Fibroblast of upper back skin (primary cell): Measurements from ENCODE around the gene PRPF19.
"Not testable (repeated sequence)": the region's sequence is repeated elsewhere in the genome, so short reads cannot be mapped to it uniquely, and the experiment has no call there.

ENCODE experiments used
- DNase-seq: peaks from one replicate; pipeline ENCODE4 v3.0.0-alpha.2; 2013

The PRPF19 gene

DNA sequence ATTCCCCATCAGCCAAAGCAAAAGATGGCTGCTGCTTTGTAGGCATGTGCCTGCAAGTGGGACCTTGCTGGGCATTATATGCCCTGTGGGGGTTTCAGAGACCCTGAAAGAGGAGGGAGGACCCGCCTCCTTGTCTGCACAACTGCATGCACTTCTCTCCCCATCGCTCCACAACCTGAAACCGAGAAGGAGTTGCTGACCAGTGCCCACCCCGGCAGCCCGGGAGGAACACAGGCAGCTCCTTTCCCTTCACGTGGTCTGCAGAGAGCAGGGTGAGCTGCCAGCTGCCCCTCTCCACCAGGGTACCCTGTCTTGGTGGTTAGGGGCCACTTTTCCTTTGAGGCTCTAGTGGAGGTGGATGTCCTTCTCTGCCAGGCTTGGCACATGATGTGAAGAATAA, 16.5 kb upstream of the PRPF19 start:
- no peak for DNase-seq

GRCh38 chr11:60921777-60922335, 15.5 kb upstream of the PRPF19 start:
- DNase-seq = no peak

GRCh38 chr11:60921259-60921658, 14.9 kb upstream of the PRPF19 start:
- no peak for DNase-seq

- DNase-seq = no peak
Observed at GRCh38 chr11:60919956-60920355, 13.6 kb upstream of the PRPF19 start.

DNA sequence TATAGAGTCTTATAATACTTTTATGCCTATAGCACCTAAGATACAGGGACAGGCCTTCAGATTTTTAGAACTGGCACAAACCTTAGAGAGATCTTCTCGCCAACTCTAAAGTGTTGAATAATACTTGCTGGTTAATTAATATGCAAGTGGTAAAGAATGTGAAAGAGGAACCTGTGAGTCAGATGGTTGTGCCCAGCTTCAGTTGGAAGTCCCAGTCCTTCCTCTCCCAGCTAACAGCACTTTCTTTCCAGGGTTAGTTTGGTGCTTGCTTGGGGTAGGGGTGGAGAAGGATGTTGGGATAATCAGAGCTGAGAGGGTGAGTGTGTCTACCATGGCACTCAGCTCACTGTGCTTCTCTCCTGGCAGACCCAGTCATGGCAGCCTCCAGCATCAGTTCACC, 12.9 kb upstream of the PRPF19 start:
- no peak for DNase-seq

DNA sequence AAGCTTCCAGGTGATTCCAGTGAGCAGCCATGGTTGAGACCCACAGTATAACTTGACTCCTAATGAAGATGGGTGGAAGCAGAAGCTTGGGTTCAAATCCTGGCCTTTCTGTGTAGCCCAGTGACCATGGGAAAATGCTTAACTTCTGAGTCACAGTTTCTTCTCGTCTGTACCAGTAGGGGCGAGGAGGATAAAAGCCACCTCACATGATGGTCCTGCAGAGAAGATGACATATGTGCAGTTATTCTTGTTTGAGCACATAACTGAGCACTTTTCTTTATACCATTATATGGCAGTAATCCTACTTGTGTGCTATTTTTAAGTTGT, 12.5 kb upstream of the PRPF19 start:
- DNase-seq = no peak

- no peak for DNase-seq
Observed at GRCh38 chr11:60918251-60918938, 12.0 kb upstream of the PRPF19 start.

DNA sequence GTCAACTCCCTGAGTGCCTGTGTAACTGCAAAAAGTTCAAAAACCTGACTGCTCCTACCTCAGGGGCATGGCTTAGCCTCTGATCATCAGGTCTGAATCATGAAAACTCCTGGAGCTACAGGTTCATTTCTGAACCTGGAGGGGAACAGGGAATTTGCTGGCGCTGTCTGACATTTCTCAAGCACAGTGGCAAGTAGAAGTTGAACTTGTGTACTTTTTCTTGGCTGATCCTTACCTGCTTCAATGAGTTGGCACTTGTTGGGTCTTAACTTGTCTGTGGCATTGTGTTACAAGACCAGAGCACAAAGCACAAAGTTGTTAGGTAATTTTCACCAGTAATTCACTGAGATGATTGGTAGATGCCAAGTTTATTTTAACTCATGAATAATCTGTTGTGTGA, 10.9 kb upstream of the PRPF19 start:
- DNase-seq = no peak

DNA sequence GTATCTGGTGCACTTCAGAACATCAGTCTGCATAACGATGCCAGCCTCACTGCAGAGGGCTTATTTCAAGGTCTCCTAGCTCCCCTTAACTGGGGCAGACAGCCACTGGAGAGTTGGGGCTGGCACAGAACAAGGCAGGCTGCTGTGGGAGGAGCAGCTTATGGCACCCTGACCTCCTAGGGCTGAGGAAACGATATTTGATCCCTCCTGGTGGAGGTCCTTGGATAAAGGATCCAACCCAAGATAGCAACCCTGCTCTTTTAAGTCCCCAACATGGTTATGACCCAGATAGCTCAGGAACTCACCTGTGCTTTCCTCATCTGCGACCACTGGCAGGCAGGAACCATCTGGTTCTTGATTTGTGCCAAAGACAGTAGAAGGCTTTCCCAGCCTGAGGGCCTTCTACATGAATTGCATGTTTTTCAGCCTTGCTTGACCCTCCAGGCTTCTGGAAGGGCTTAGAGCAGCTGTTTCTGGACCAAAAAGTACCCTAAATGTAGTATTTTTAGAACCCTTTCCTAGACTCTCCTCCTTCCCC, 10.4 kb upstream of the PRPF19 start:
- no peak for DNase-seq

GRCh38 chr11:60915248-60915914, 9.0 kb upstream of the PRPF19 start:
- peak; percentile 43 for DNase-seq

DNA sequence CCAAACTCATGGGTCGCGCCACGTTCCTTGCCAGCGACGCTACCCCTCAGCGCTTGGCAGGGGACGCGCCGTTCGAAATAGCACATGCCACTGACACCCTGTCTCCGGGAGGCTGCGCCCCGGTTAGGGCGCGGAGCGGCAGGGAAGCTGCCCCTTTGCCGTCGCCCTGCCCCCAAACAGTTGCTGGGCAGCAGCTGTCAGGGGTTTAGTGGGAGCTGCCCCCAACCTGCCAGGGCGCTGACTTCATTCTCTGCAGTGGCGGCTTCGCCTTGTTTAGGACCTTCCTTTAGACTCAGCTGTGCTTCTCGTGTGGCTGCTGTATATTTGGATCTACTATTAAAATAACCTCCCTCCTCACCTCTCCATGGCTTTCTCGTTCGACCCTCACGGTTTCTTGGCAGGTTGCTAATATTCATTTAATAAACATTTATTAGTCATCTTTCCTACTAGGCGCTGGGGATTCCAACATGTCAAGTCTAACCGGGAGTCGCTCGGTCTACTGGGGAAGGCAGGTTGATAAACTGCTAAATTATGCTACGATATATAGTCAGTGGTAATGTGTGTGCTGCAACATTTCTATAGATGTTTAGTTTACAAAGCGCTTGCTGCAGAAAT, 8.4 kb upstream of the PRPF19 start:
- no peak for DNase-seq

DNA sequence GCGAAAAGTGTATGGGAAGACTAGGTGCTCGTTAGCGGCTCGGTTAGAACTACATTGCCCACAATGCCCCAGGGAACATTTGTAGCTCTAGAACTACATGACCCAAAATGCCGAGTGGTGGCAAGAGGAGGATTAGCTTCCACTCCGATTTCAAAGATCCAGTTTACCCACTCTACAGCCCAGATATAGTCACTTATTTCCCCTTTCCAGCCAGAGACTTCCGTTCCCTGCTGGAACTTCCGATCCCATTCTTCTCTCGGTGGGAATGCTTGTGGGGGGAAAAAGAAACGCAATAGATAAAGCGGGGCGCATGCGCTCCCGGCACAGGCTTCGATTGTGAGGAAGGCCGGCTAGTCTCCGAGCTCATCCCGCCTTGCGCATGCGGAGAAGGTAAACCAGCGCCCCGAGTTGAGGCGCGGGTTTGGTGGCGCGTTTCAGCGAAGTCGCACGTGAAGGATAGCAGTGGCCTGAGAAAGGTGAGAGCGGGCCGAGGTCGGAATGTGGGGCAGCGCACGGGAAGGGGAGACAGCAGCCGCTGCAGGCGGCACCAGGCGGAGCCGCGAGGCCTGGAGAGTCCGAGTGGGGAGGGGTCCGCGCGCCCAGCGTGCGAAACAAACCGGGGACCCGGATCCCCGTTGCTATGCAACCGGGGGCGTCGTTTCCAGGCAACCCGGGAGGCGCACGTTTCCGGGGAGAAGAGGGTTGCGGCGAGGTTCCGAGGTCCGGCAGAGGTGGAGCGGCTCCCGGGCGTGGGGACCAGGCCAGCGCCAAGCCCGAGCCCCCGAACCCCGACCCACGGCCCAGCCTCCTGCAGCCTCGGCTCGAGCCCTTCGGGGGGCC, 7.6 kb upstream of the PRPF19 start, which contains the start of gene TMEM109:
Gene TMEM109 (plus strand): TSS at position 366 of the 840 bp plus-strand sequence. CDS start 5,536 bp downstream, outside the sequence.
- DNase-seq = peak; percentile 88

DNA sequence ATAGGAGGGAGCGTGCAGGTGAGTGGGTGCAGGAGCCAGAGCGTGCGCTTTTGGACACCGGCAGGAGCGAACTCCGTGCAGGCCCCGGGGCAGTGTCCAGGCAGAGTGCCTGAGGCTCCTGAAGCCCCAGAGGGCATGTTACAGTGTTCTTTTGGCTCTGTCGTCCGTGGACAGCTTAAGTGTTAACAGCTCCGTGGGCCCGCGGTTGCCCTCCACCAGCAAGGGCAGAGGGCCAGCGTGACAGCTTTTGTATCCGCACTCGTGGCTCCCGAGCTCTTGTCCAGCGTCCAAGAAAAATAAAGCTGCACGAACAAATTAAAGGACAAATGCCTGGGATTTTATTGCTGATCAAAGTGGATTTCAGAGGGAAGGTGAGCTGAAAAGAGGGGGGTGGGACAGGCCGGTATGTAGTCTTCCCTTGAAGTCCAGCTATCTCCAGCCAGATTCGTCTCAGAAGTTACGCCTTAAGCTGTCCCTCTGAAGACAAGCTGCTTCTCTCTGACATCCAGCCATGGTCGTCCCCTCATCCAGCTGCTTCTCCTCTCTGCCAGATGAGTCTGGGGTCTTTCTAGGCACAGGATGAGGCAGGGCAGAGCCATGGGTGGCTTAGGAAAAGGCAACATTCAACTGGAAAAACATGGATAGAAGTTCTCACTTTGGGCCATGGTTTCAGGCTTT, 6.6 kb upstream of the PRPF19 start:
- no peak for DNase-seq

GRCh38 chr11:60912223-60912850, 6.0 kb upstream of the PRPF19 start:
- DNase-seq = no peak

DNA sequence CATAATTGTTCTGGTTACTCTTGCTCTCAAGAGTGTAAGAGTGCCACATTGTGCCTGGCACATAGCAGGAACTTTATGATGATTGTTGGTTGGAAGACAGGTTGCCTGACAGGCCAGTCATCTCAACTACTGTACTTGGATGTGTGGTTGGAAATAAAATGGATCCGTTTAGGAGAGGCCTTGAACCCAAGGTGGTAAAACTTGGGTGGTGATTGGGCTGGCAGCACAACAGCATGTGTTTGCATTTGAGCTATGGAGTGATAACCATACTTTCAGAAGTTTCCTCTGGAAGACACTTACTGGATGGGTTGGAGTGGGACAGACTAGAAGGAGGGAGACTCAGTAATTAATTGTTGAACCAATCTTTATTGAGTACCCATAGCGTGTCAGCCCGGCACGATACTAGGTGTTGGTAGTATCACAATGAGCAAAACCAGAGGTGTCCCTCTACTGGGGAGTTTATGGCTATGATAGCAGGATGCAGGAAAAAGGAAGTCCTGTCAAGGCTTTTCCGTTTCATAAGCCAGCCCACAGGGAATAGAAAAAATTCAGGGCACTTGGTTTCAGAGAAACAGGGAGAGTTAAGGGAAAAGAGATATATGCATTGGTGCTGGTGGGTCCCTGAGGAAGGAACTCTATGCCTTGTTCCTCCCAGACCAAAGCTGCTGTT, 4.5 kb upstream of the PRPF19 start:
- no peak for DNase-seq

DNA sequence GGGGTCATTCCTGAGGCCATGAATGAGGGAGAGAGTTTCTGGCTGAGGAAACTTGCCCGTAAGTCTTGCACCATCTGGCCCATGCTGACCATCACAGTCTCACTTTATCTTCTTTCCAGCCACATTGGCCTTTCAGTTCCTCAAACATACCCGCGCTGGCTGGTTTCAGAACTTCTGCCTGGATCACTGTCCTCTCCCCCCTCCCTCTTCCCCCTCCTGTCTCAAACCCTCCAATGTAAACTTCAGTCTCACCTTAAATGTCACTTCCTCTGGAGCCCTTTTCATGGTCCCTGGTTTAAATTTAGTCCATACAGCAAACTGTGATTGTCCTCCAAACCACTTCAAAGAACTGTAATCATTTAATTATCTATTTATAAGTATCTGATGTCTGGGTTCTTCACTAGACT, 3.9 kb upstream of the PRPF19 start:
- DNase-seq = no peak

DNA sequence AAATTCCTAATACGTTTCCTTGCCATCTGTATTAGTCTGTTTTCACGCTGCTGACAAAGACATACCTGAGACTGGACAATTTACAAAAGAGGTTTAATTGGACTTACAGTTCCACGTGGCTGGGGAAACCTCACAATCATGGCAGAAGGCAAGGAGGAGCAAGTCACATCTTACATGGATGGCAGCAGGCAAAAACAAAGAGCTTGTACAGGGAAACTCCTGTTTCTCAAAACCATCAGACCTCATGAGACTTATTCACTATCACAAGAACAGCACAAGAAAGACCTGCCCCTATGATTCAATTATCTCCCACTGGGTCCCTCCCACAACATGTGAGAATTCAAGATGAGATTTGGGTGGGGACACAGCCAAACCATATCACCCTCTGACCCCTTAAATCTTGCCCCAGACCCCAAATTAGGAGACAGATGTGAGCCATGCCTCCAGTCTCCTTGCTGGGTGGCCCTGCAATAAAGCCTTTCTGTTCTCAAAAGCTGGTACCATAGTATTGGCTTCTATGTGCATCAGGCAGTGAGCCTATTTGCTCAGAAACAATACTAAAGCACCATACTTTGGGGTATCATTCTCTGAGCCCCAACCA, 3.4 kb upstream of the PRPF19 start:
- DNase-seq = not testable (repeated sequence)

GRCh38 chr11:60908803-60909202, 2.4 kb upstream of the PRPF19 start:
- DNase-seq = no peak

DNA sequence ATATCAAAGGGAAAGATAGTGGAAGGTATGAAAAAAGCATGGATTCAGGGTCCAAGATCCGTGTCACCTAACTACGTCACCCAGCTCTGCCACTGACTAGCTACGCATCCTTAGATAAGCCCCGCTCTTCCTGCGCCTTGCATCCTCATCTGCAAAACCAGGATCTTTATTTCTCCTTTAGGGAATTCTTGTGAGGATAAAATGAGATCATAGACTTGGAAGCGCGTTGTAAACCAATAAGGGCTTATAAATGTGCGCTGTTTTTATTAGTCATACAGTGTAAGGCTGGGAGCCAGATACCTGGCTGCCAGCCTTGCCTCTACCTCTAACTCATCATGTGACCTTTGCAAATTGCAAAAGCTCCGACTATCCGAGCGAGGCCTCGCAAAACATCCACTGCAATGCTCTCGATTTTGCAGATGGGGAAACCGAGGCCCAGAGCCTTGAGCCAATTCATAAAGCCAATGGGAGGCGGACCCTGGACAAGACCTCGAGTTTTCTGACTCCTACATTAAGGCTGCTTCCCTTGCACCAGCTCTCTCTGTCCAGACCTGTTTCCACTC, 753 bp downstream of the PRPF19 start:
- DNase-seq = peak; percentile 43

DNA sequence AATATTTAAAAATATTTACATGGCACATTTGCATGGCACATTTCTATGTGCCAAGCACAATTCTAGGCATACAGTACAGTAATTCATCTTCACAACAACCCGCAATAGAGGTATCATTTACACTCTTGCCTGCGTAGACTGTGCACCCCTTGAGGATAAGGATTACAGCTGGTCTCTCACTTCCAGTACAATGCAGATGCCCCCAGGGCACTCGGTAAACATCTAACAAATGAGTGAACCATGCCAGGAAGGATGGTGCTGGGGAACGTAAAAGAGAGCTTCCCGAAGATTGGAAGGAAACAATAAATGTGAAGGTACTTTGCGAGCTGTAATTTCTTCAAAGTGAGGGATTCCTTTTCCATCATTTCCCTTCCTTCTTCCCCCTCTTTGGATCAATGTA, 1.3 kb downstream of the PRPF19 start:
- DNase-seq = no peak
